B cell (primary cell): Measurements from ENCODE around the gene ZMIZ1. TPM values are rescaled to one million over a fixed set of nuclear protein-coding genes. Genes with fewer than 3 reads are reported as not detected.

ENCODE experiments used
- ATAC-seq: fragments of 200-7000 bp; cut with Tn5 transposase; one replicate; pipeline ENCODE4 v1.10.0; 2021; ENCODE audit warnings: low read depth, mild to moderate bottlenecking, moderate number of reproducible peaks, moderate library complexity
- CTCF ChIA-PET: fragments of 350-600 bp; sonication (Branson Sonifier 250); formaldehyde crosslinking; loops from one replicate; lab custom pipeline; 2021; ENCODE audit warnings: antibody characterized with exemption, inconsistent platforms; lab: Charles Lee
- POLR2A ChIA-PET: fragments of 350-600 bp; sonication (Branson Sonifier 250); formaldehyde crosslinking; loops from one replicate; lab custom pipeline; 2021; ENCODE audit warnings: antibody characterized with exemption; lab: Charles Lee
- DNase-seq: peaks from one replicate; pipeline ENCODE4 v3.0.0; 2013
- H2AFZ ChIP-seq: 2 replicates; pipeline ENCODE4 v1.6.1; 2012; ENCODE audit warnings: mild to moderate bottlenecking, low read depth, low read length; ENCODE audit not compliant: insufficient read depth, poor library complexity, severe bottlenecking
- H3K27ac ChIP-seq, 2 donors: 1 replicate in 1 of 2; 2 replicates in 1 of 2; pipeline ENCODE4 v1.5.1; 2012 to 2013; ENCODE audit warnings: low read length in 2 of 2, mild to moderate bottlenecking in 2 of 2, moderate library complexity in 1 of 2
- H3K27me3 ChIP-seq, 4 experiments: fragments of 200-600 bp in 1 of 4; sonication (generic) in 1 of 4; replicated peaks in 1 of 4; 1 replicate in 2 of 4; 2 replicates in 2 of 4; pipeline versions ENCODE4 v1.6.1 to v1.7.0; 2013 to 2016; ENCODE audit warnings: low read length in 3 of 4, mild to moderate bottlenecking in 2 of 4, mixed read lengths in 1 of 4, moderate library complexity in 1 of 4; ENCODE audit not compliant: insufficient read depth in 4 of 4, control insufficient read depth in 3 of 4; ENCODE audit errors: control extremely low read depth in 1 of 4
- H3K36me3 ChIP-seq, 2 experiments: replicated peaks in 1 of 2; 1 replicate in 1 of 2; 2 replicates in 1 of 2; pipeline versions ENCODE4 v1.6.1 to v1.7.1; 2013; ENCODE audit warnings: low read length in 1 of 2; ENCODE audit not compliant: insufficient read depth in 2 of 2, control insufficient read depth in 1 of 2; ENCODE audit errors: control extremely low read depth in 1 of 2, extremely low read depth in 1 of 2
- H3K4me1 ChIP-seq, 2 donors: fragments of 200-600 bp in 1 of 2; sonication (generic) in 1 of 2; 1 replicate in 1 of 2; 2 replicates in 1 of 2; pipeline versions ENCODE4 v1.5.1 to v1.6.1; 2013 to 2017; ENCODE audit warnings: low read length in 2 of 2; ENCODE audit not compliant: control insufficient read depth in 2 of 2, insufficient read depth in 2 of 2
- H3K4me2 ChIP-seq: replicated peaks from 2 replicates; pipeline ENCODE3; 2012; ENCODE audit warnings: mild to moderate bottlenecking, low read depth, low read length; ENCODE audit not compliant: poor library complexity, severe bottlenecking
- H3K4me3 ChIP-seq, 5 experiments: fragments of 200-600 bp in 1 of 5; sonication (generic) in 1 of 5; 1 replicate in 3 of 5; 2 replicates in 2 of 5; pipeline versions ENCODE4 v1.5.1 to v1.7.0; 2011 to 2016; ENCODE audit warnings: low read length in 4 of 5, mild to moderate bottlenecking in 4 of 5, low read depth in 2 of 5, control low read depth in 1 of 5, moderate library complexity in 1 of 5; ENCODE audit not compliant: insufficient read depth in 1 of 5; ENCODE audit errors: control extremely low read depth in 1 of 5, extremely low read depth in 1 of 5
- H3K79me2 ChIP-seq: fragments of 200-600 bp; sonication (generic); one replicate; pipeline ENCODE4 v1.6.0; 2016; ENCODE audit warnings: low read length; ENCODE audit not compliant: control insufficient read depth, insufficient read depth
- H3K9ac ChIP-seq: fragments of 200-600 bp; sonication (generic); 2 replicates; pipeline ENCODE4 v1.6.1; 2017; ENCODE audit warnings: mild to moderate bottlenecking, low read length, moderate library complexity
- H3K9me3 ChIP-seq, 3 donors: one replicate each; pipeline versions ENCODE4 v1.6.1 to v1.7.1; 2013; ENCODE audit warnings: low read length in 2 of 3; ENCODE audit not compliant: control insufficient read depth in 2 of 3, insufficient read depth in 1 of 3; ENCODE audit errors: control extremely low read depth in 1 of 3
- H4K20me1 ChIP-seq: 2 replicates; pipeline ENCODE4 v1.6.0; 2012; ENCODE audit warnings: mild to moderate bottlenecking, low read length; ENCODE audit not compliant: insufficient read depth, control insufficient read depth, poor library complexity, severe bottlenecking
- H3K27ac Mint-ChIP-seq: one replicate; pipeline ENCODE4 v1.8.0; 2021; ENCODE audit warnings: mixed read lengths
- H3K27me3 Mint-ChIP-seq: one replicate; pipeline ENCODE4 v1.8.0; 2021; ENCODE audit warnings: mixed read lengths
- H3K4me1 Mint-ChIP-seq: one replicate; pipeline ENCODE4 v1.8.0; 2021; ENCODE audit warnings: mixed read lengths
- H3K4me3 Mint-ChIP-seq: one replicate; pipeline ENCODE4 v1.8.0; 2021; ENCODE audit warnings: mixed read lengths
- H3K9me3 Mint-ChIP-seq: one replicate; pipeline ENCODE4 v1.8.0; 2022; ENCODE audit warnings: mixed read lengths; ENCODE audit not compliant: insufficient read depth
- EZH2 ChIP-seq: IDR thresholded peaks from 2 replicates; pipeline ENCODE4 v1.6.1; 2012; ENCODE audit warnings: borderline replicate concordance, low read depth, mild to moderate bottlenecking, moderate library complexity, low read length; ENCODE audit not compliant: insufficient read depth, poor library complexity, severe bottlenecking
- WGBS: methylation state at CpG from one replicate; pipeline ENCODE4 v1.1.5; 2013; ENCODE audit warnings: missing lambda C conversion rate; ENCODE audit not compliant: insufficient coverage; 5-methylcytosine and 5-hydroxymethylcytosine counted together
- intact Hi-C: fragments of 100-400 bp; cut with micrococcal nuclease; formaldehyde crosslinking; loops from one replicate; pipeline ENCODE4 v1.10.0; 2022
- polyA plus RNA-seq: library from polyadenylated mRNA; depleted of rRNA; stranded (reverse); fragments of >200 nt; gene quantifications from 2 replicates; pipeline ENCODE4 v1.2.3, GENCODE V29; 2012
- total RNA-seq, 2 donors: library from RNA; stranded (reverse); fragments of 120-200 nt in 1 of 2; gene quantifications; 1 replicate in 1 of 2; 2 replicates in 1 of 2; pipeline versions ENCODE4 v1.2.3 to v1.2.4, GENCODE V29; 2013 to 2022
- TF ChIP-seq, protein P1 (sequence below): fragments of 200-600 bp; IDR thresholded peaks from one replicate; pipeline ENCODE4 v1.8.0; 2022; ENCODE audit warnings: antibody characterized with exemption, mild to moderate bottlenecking

Gene ZMIZ1
- total and polyA plus RNA-seq, 2 donors (not counting 1 experiment from before 2014, with no cell fraction given), result 14.3 to 64.9 TPM

DNA sequence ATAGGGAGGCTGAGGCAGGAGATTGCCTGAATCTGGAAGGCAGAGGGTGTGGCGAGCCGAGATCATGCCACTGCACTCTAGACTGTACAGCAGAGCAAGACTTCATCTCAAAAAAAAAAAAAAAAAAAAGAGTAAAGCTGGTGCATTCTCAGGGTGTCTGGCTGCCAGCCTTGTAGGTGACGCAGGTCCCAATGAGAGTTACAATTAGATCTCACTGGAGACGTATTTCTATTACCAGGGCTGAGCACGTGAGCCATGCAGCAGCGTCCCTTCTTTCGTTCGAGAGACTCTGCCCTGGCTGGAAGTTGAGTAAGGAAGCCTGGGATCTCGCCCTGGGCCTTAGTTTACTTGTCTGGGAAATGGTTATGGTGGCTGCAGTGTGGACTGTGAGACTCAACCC, 22.4 kb upstream of the ZMIZ1 start:
- no peaks in the 10 kb centered on the region for H3K9me3 Mint-ChIP-seq
- no peak overlapping the region for H3K4me3 Mint-ChIP-seq
- intact Hi-C loops, result no loop called here
- Histone ChIP-seq H4K20me1 (no peaks in the 10 kb centered on the region), H2AFZ (no peak overlapping the region), H3K4me3 (no peak overlapping the region), H3K9me3 (no peaks in the 10 kb centered on the region), H3K4me1 (peaks cover 19 to 27% of the 10 kb centered on the region in 2 donors), H3K79me2 (no peaks in the 10 kb centered on the region), H3K9ac (no peak overlapping the region), H3K4me2 (no peak overlapping the region), H3K27me3 (peaks cover 0 to 2% (median 0%) of the 10 kb centered on the region in 4 experiments), H3K27ac (no peak overlapping the region), H3K36me3 (no peaks in the 10 kb centered on the region)
- POLR2A ChIA-PET, result no interaction called here
- 90% methylated on average over 6 of the region's 9 CpGs for whole genome bisulfite sequencing
- ATAC-seq (no peak), DNase-seq (no peak)
- peaks cover 16% of the 10 kb centered on the region for H3K4me1 Mint-ChIP-seq
- no peak overlapping the region for H3K27ac Mint-ChIP-seq
- CTCF ChIA-PET, result interaction anchor here (0.5 kb wide), 1 partner anchor 1293 kb away, joined by 4 read pairs; no protein-coding TSS in a partner anchor
- TF ChIP-seq, protein P1, sequence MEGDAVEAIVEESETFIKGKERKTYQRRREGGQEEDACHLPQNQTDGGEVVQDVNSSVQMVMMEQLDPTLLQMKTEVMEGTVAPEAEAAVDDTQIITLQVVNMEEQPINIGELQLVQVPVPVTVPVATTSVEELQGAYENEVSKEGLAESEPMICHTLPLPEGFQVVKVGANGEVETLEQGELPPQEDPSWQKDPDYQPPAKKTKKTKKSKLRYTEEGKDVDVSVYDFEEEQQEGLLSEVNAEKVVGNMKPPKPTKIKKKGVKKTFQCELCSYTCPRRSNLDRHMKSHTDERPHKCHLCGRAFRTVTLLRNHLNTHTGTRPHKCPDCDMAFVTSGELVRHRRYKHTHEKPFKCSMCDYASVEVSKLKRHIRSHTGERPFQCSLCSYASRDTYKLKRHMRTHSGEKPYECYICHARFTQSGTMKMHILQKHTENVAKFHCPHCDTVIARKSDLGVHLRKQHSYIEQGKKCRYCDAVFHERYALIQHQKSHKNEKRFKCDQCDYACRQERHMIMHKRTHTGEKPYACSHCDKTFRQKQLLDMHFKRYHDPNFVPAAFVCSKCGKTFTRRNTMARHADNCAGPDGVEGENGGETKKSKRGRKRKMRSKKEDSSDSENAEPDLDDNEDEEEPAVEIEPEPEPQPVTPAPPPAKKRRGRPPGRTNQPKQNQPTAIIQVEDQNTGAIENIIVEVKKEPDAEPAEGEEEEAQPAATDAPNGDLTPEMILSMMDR, result no peak
- TF ChIP-seq EZH2, result no peak
- H3K27me3 Mint-ChIP-seq, result peaks cover 6% of the 10 kb centered on the region

- no peak overlapping the region for H3K4me3 Mint-ChIP-seq
- Histone ChIP-seq H3K9me3 (no peaks in the 10 kb centered on the region), H3K4me1 (peaks cover 19 to 27% of the 10 kb centered on the region in 2 donors), H4K20me1 (no peaks in the 10 kb centered on the region), H3K4me3 (no peak overlapping the region), H3K4me2 (no peak overlapping the region), H3K36me3 (no peaks in the 10 kb centered on the region), H3K27me3 (peaks cover 0 to 2% (median 0%) of the 10 kb centered on the region in 4 experiments), H3K9ac (no peak overlapping the region), H3K79me2 (no peaks in the 10 kb centered on the region), H2AFZ (no peak overlapping the region), H3K27ac (no peak overlapping the region)
- ChIA-PET POLR2A (no interaction called here), CTCF (no interaction called here)
- intact Hi-C loops, result no loop called here
- no peak for TF ChIP-seq EZH2
- TF ChIP-seq, protein P1, result no peak
- DNase-seq (no peak), ATAC-seq (no peak)
- peak overlapping the region; percentile 46 for H3K27ac Mint-ChIP-seq
- peaks cover 16% of the 10 kb centered on the region for H3K4me1 Mint-ChIP-seq
- no peaks in the 10 kb centered on the region for H3K9me3 Mint-ChIP-seq
- peaks cover 7% of the 10 kb centered on the region for H3K27me3 Mint-ChIP-seq
- 89% methylated on average over 3 of the region's 6 CpGs for WGBS
Measured at GRCh38 chr10:79046741-79047583, 21.8 kb upstream of the ZMIZ1 start.
